ENCODE measurements around the gene PAAF1. TPM values are rescaled to one million over a fixed set of nuclear protein-coding genes. Genes with fewer than 3 reads are reported as not detected.
A peak's percentile ranks its signal among the peaks of the same experiment; 100 is the strongest.

The PAAF1 gene
- total RNA-seq, 1 donor from 2014 or later: 36.3 TPM

- Histone ChIP-seq H3K4me3 (no peak overlapping the region), H3K4me1 (no peaks in the 10 kb centered on the region), H3K27me3 (no peaks in the 10 kb centered on the region), H3K27ac (no peak overlapping the region), H3K9me3 (no peaks in the 10 kb centered on the region), H3K36me3 (no peaks in the 10 kb centered on the region)
- intact Hi-C loops (cut with DNase I): no loop called here
- no peak for DNase-seq (ENCODE audit: low spot score in 2 of 2)
- TF ChIP-seq, protein P1, sequence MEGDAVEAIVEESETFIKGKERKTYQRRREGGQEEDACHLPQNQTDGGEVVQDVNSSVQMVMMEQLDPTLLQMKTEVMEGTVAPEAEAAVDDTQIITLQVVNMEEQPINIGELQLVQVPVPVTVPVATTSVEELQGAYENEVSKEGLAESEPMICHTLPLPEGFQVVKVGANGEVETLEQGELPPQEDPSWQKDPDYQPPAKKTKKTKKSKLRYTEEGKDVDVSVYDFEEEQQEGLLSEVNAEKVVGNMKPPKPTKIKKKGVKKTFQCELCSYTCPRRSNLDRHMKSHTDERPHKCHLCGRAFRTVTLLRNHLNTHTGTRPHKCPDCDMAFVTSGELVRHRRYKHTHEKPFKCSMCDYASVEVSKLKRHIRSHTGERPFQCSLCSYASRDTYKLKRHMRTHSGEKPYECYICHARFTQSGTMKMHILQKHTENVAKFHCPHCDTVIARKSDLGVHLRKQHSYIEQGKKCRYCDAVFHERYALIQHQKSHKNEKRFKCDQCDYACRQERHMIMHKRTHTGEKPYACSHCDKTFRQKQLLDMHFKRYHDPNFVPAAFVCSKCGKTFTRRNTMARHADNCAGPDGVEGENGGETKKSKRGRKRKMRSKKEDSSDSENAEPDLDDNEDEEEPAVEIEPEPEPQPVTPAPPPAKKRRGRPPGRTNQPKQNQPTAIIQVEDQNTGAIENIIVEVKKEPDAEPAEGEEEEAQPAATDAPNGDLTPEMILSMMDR (IDR thresholded peaks at IDR 0.05): no peak
These were observed 75.0 kb downstream of the PAAF1 start for GRCh38 chr11:73951797-73952196.

DNA sequence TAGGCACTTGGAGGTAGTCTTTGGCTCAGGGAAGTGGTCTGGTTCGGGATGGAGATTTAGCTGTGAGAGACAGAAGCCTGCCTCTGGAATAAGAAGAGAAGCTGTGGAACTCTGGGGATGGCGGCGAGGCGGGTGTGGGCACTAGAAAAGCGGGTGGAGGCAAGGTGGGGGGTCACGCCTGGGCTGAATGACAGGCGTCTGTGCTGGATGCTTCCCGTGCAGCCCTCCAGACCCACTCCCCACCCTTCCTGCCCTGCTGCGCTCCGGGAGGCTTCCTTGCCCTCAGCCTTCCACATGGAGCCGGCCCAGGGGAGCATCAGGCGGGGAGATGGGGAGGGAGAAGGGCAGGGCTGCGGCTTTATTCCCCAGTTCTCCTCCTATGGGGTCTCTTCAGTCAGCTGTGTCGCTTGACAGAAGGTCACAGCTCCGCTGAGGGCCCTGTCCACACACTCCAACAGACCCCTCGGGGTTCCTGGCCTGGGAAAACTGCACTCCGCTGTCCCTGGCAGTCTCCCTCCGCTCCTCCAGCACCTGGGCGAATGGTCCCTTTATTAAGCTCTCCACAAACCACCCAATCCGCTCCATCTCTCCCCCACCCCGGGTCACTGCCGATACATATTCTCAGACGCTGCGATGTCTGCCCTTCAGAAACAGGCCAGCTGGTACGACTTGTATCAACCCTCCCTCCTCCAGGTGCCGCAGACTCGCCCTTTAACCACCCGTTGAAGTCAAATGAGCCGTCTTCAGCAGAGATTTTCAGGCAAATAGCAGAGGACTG is 80.3 kb downstream of the PAAF1 start:
- no peaks in the 10 kb centered on the region for H3K4me1 ChIP-seq
- H3K9me3 ChIP-seq: no peaks in the 10 kb centered on the region
- TF ChIP-seq, protein P1 (IDR thresholded peaks at IDR 0.05): no peak
- no peaks in the 10 kb centered on the region for H3K36me3 ChIP-seq
- no peaks in the 10 kb centered on the region for H3K27me3 ChIP-seq
- H3K4me3 ChIP-seq: no peak overlapping the region
- intact Hi-C loops (cut with DNase I): no loop called here
- peak in 1 of 2 donors; percentile 58 for DNase-seq (ENCODE audit: low spot score in 2 of 2)
- no peak overlapping the region for H3K27ac ChIP-seq

DNA sequence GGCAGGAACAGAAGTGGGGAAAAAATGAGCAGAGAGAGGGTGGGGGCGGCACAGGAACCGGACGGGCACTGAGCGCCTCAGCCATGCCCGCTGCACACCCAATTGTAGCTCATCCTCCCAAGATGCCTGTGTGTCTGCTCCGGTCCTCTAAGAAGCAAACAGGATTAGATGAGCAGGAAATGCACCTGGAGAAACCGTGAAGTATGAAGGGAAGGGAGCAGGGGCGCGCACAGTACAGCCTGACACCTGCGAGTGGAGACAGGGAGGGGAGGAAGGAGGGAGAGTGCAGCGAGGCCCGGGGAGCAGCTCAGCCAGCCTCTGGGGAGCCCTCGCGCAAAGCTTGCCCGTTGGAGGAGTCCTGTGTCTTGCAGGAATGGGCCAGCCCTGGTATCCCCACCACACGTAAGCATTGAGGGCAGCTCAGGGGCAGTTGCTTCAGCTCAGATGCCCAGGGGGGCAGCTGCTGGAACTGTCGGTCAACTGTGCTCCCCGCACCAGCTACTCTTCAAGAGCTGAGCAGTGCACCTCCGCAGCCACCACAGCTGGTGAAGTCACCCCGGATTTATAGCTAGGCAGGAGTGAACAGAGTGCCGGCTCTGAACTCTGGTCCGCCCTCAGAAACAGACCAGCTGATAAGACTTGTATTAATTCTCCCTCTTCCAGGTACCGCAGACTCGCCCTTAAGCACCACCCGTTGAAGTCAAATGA is 81.0 kb downstream of the PAAF1 start:
- peak in 1 of 2 donors; percentile 54 for DNase-seq (ENCODE audit: low spot score in 2 of 2)
- no peak overlapping the region for H3K27ac ChIP-seq

GRCh38 chr11:73958521-73959141 is 81.8 kb downstream of the PAAF1 start:
- no peak overlapping the region for H3K4me3 ChIP-seq
- TF ChIP-seq, protein P1 (IDR thresholded peaks at IDR 0.05): no peak
- H3K36me3 ChIP-seq: no peaks in the 10 kb centered on the region
- no peak overlapping the region for H3K27ac ChIP-seq
- intact Hi-C loops (cut with DNase I): no loop called here
- no peaks in the 10 kb centered on the region for H3K27me3 ChIP-seq
- no peaks in the 10 kb centered on the region for H3K9me3 ChIP-seq
- peak in 1 of 2 donors; percentile 52 for DNase-seq (ENCODE audit: low spot score in 2 of 2)
- no peaks in the 10 kb centered on the region for H3K4me1 ChIP-seq

More for the DNA sequence above, 81.0 kb downstream of the PAAF1 start:
- TF ChIP-seq, protein P1 (IDR thresholded peaks at IDR 0.05): no peak
- Histone ChIP-seq H3K27me3 (no peaks in the 10 kb centered on the region), H3K4me3 (no peak overlapping the region), H3K4me1 (no peaks in the 10 kb centered on the region), H3K9me3 (no peaks in the 10 kb centered on the region), H3K36me3 (no peaks in the 10 kb centered on the region)
- intact Hi-C loops (cut with DNase I): no loop called here

DNA sequence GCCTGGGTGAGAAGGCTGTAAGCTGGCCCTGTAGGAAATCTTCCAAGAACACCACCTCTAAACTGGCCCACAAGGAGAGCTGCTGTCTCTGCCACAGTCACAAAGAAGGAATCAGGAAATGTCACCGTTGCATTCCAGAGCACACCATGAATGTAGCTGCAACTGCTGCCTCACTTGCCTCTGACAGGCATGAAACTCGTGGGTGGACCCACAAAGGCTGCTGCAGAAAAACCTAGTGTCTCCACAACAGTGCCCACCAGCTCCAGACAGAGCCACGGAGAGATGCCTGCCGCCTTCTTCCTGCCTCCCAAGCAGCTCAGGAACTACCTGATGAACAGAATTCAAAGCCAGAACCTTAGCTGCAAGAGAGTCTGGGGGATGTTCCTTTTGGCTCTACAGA is 84.5 kb downstream of the PAAF1 start:
- DNase-seq (ENCODE audit: low spot score in 2 of 2): peak in 1 of 2 donors; percentile 56
- Histone ChIP-seq H3K36me3 (no peaks in the 10 kb centered on the region), H3K27me3 (no peaks in the 10 kb centered on the region), H3K4me1 (peaks cover 0 to 3% of the 10 kb centered on the region in 2 donors), H3K27ac (no peak overlapping the region), H3K9me3 (no peaks in the 10 kb centered on the region), H3K4me3 (no peak overlapping the region)
- TF ChIP-seq, protein P1 (IDR thresholded peaks at IDR 0.05): no peak
- intact Hi-C loops (cut with DNase I): no loop called here
